KMS-11 (cell line): ENCODE results near the gene SPATA6L.

Experiments
- H2AFZ ChIP-seq: fragments of 200-600 bp; sonication (generic); 2 replicates; pipeline ENCODE4 v1.6.1; 2016; ENCODE audit warnings: antibody characterized with exemption, mixed run types, low read depth
- H3K27ac ChIP-seq: fragments of 200-600 bp; sonication (generic); 2 replicates; pipeline ENCODE4 v1.6.1; 2016; ENCODE audit warnings: mild to moderate bottlenecking, mixed run types
- H3K27me3 ChIP-seq: fragments of 200-600 bp; sonication (generic); 2 replicates; pipeline ENCODE4 v1.6.1; 2017; ENCODE audit warnings: mild to moderate bottlenecking, low read depth, mixed run types, moderate library complexity; ENCODE audit not compliant: insufficient read depth
- H3K36me3 ChIP-seq: fragments of 200-600 bp; sonication (generic); 2 replicates; pipeline ENCODE4 v1.6.1; 2017; ENCODE audit warnings: mild to moderate bottlenecking, mixed run types; ENCODE audit not compliant: insufficient read depth
- H3K4me1 ChIP-seq: fragments of 200-600 bp; sonication (generic); 2 replicates; pipeline ENCODE4 v1.6.1; 2016; ENCODE audit warnings: mild to moderate bottlenecking, low read depth, mixed run types; ENCODE audit not compliant: poor library complexity, severe bottlenecking
- H3K4me2 ChIP-seq: fragments of 200-600 bp; sonication (generic); 2 replicates; pipeline ENCODE4 v1.7.0; 2016; ENCODE audit warnings: mild to moderate bottlenecking, mixed run types
- H3K4me3 ChIP-seq: fragments of 200-600 bp; sonication (generic); IDR thresholded peaks from 2 replicates; pipeline ENCODE4 v1.6.1; 2017; ENCODE audit warnings: low read depth, low read length, mixed read lengths; ENCODE audit not compliant: insufficient read depth
- H3K79me2 ChIP-seq: fragments of 200-600 bp; sonication (generic); 2 replicates; pipeline ENCODE4 v1.6.1; 2016; ENCODE audit warnings: low read depth, mixed run types; ENCODE audit not compliant: insufficient read depth
- H3K9ac ChIP-seq: fragments of 200-600 bp; sonication (generic); 2 replicates; pipeline ENCODE4 v1.6.1; 2016; ENCODE audit warnings: mild to moderate bottlenecking, mixed run types
- H4K20me1 ChIP-seq: fragments of 200-600 bp; sonication (generic); 2 replicates; pipeline ENCODE4 v1.6.1; 2016; ENCODE audit warnings: mild to moderate bottlenecking, mixed run types; ENCODE audit not compliant: insufficient read depth
- TF ChIP-seq, protein P1 (sequence below): fragments of 200-600 bp; sonication (generic); conservative IDR thresholded peaks from 2 replicates; pipeline ENCODE4 v1.6.1; 2017; ENCODE audit warnings: low read depth, mild to moderate bottlenecking, antibody characterized with exemption, low read length, moderate library complexity, mixed read lengths

Gene SPATA6L

DNA sequence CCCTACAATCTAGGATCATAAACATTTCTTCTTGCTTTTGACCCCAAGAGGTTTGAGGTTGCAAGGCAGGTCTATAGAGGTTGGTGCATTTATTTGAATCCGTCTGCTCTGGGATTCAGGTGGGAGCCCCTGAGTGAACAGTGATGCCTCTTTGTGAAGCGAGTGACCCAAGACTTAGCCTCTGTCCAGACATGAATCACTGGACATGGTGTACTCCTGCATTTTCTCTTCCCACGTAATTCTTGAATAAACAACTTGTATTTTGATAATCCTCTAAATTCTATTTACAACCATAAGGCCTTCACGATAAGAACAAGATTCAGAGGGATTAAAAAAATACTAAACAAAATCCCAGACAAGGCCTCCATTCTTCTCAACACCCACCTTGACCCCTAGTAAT, 71.7 kb downstream of the SPATA6L start:
- Histone ChIP-seq H3K9ac (no peak overlapping the region), H2AFZ (no peak overlapping the region), H3K4me1 (no peaks in the 10 kb centered on the region), H3K36me3 (no peaks in the 10 kb centered on the region), H3K79me2 (no peaks in the 10 kb centered on the region), H3K27me3 (no peaks in the 10 kb centered on the region), H4K20me1 (no peaks in the 10 kb centered on the region), H3K4me2 (no peak overlapping the region), H3K27ac (no peak overlapping the region), H3K4me3 (no peak overlapping the region)
- TF ChIP-seq, protein P1, sequence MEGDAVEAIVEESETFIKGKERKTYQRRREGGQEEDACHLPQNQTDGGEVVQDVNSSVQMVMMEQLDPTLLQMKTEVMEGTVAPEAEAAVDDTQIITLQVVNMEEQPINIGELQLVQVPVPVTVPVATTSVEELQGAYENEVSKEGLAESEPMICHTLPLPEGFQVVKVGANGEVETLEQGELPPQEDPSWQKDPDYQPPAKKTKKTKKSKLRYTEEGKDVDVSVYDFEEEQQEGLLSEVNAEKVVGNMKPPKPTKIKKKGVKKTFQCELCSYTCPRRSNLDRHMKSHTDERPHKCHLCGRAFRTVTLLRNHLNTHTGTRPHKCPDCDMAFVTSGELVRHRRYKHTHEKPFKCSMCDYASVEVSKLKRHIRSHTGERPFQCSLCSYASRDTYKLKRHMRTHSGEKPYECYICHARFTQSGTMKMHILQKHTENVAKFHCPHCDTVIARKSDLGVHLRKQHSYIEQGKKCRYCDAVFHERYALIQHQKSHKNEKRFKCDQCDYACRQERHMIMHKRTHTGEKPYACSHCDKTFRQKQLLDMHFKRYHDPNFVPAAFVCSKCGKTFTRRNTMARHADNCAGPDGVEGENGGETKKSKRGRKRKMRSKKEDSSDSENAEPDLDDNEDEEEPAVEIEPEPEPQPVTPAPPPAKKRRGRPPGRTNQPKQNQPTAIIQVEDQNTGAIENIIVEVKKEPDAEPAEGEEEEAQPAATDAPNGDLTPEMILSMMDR: no peak

DNA sequence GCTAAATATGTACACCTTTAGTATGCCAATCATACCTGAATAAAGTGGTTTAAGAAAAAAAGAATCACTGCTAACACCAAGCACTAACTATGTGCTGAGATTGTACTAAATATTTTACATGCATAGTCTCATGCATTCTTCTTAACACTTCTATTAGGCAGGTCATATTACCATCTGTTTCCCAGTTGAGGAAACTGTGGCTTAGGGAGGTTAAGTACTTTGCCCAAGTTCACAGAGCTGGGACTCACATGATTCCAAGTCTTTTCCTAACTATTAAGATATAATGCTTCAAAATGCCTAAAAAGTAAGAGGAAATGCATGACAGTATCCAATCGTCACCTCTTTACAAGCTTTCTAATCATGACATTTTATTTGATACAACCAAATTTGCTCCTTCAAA, 73.4 kb downstream of the SPATA6L start:
- no peaks in the 10 kb centered on the region for H3K36me3 ChIP-seq
- TF ChIP-seq, protein P1: no peak
- H3K27ac ChIP-seq: no peak overlapping the region
- H3K4me2 ChIP-seq: no peak overlapping the region
- H3K79me2 ChIP-seq: no peaks in the 10 kb centered on the region
- no peak overlapping the region for H3K9ac ChIP-seq
- H3K4me1 ChIP-seq: no peaks in the 10 kb centered on the region
- H2AFZ ChIP-seq: no peak overlapping the region
- no peak overlapping the region for H3K4me3 ChIP-seq
- H3K27me3 ChIP-seq: no peaks in the 10 kb centered on the region
- H4K20me1 ChIP-seq: no peaks in the 10 kb centered on the region

DNA sequence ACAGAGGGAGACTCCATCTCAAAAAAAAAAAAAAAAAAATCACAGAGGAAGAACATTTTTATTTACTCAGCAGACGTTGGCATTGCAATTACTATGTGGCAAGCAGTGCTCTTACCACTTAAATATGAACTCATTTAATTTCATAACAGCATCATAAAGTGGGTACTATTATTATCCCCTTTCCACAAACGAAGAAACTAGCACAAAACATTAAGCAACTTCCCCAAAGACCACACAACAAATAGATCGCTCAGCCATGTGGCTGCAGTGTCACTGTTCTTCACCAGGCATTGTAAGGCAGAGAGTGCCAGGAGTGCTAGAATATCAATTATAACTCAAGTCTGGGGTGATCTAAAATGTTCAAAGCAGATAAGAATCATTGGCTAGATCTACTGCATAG, 74.0 kb downstream of the SPATA6L start:
- Histone ChIP-seq H3K4me2 (no peak overlapping the region), H4K20me1 (no peaks in the 10 kb centered on the region), H3K79me2 (no peaks in the 10 kb centered on the region), H3K4me3 (no peak overlapping the region), H3K9ac (no peak overlapping the region), H3K27me3 (no peaks in the 10 kb centered on the region), H3K27ac (no peak overlapping the region), H3K36me3 (no peaks in the 10 kb centered on the region), H2AFZ (no peak overlapping the region), H3K4me1 (no peaks in the 10 kb centered on the region)
- TF ChIP-seq, protein P1: no peak

DNA sequence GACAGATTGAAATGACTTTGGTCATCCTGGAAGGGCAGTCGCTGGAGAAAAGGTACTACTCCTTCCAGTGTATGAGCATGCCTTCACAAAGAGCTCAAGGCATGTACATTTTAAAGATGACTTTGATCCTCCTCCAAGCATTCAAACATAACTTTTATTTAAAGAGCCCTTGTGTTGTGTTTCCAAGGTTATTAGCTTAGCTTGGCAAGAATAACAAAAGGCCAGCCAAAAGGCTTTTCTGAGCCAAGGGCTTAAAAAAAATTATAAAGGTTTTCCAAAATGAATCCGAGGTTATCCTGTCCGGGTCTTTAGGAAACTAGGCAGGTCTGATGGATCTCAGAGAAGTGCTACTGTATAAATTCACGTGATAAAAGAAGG, 75.2 kb downstream of the SPATA6L start:
- no peak overlapping the region for H3K9ac ChIP-seq
- H4K20me1 ChIP-seq: no peaks in the 10 kb centered on the region
- H3K79me2 ChIP-seq: no peaks in the 10 kb centered on the region
- H3K27me3 ChIP-seq: no peaks in the 10 kb centered on the region
- no peaks in the 10 kb centered on the region for H3K36me3 ChIP-seq
- no peak overlapping the region for H3K27ac ChIP-seq
- H3K4me2 ChIP-seq: no peak overlapping the region
- no peaks in the 10 kb centered on the region for H3K4me1 ChIP-seq
- TF ChIP-seq, protein P1: no peak
- H2AFZ ChIP-seq: no peak overlapping the region
- no peak overlapping the region for H3K4me3 ChIP-seq
